NB4 (cell line): Measurements from ENCODE around the gene TMEM218.

ENCODE experiments used
- POLR2A ChIP-seq: IDR thresholded peaks from 2 replicates; pipeline ENCODE4 v1.6.1; 2011; ENCODE audit warnings: mild to moderate bottlenecking; ENCODE audit not compliant: insufficient read length; ENCODE audit errors: extremely low read depth
- TF ChIP-seq, protein P1 (sequence below): IDR thresholded peaks from one replicate; pipeline ENCODE4 v1.5.1; 2012; ENCODE audit warnings: low read depth, low read length

DNA sequence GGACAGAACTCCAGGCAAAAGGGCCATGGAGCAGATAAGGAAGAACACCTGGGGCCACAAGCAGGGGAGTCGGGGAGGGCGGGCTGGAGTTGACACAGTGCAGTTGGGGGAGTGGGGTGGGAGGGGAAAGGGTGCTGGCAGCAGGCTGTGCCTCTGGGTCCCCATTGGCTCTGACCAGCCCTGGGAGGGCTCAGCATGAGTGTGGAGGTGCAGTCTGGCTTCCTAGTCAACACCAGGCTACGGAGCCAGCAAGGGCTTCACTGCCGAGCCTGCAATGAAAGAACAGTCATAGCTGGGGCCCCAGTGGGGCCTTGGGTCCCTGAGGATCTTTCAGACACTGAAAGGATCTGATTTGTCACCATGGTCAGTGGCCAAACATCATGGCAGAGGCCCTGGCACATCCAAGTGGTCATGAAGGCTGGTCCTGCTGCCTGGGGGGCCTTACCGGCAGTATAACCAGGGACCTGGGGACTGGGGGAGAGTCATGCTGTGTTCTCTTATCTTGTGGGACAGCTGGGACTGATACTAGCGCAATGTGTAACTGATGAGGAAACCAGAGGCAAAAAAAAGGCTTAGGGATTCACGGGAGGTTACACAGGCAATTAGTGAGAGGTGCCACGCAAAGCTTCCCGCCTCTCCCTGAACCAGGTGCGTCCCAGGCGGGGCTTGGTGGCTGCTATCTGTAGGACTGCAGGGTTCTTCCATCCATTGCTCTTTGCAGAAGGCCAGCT lies 36.8 kb downstream of the TMEM218 start:
- TF ChIP-seq, protein P1, sequence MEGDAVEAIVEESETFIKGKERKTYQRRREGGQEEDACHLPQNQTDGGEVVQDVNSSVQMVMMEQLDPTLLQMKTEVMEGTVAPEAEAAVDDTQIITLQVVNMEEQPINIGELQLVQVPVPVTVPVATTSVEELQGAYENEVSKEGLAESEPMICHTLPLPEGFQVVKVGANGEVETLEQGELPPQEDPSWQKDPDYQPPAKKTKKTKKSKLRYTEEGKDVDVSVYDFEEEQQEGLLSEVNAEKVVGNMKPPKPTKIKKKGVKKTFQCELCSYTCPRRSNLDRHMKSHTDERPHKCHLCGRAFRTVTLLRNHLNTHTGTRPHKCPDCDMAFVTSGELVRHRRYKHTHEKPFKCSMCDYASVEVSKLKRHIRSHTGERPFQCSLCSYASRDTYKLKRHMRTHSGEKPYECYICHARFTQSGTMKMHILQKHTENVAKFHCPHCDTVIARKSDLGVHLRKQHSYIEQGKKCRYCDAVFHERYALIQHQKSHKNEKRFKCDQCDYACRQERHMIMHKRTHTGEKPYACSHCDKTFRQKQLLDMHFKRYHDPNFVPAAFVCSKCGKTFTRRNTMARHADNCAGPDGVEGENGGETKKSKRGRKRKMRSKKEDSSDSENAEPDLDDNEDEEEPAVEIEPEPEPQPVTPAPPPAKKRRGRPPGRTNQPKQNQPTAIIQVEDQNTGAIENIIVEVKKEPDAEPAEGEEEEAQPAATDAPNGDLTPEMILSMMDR, result no peak
- no peak for TF ChIP-seq POLR2A
